ENCODE results near the gene GPT2. TPM values are rescaled to one million over a fixed set of nuclear protein-coding genes. Genes with fewer than 3 reads are reported as not detected.

Gene GPT2
- total RNA-seq, 1 experiment from 2014 or later: 12.7 TPM

- no peak for DNase-seq (ENCODE audit: low read depth, low spot score)
- no peaks in the 10 kb centered on the region for H3K36me3 ChIP-seq (ENCODE audit: control insufficient read depth, insufficient read depth, low read length)
- in situ Hi-C loops (cut with HindIII; ENCODE audit: low pct_unique_long_range_greater_than_20kb, low sequenced_read_pairs): no loop called here
- ChIA-PET CTCF (interaction anchor here (0.6 kb wide), 1 partner anchor 216 kb away, joined by 3 read pairs; no protein-coding TSS in a partner anchor), POLR2A (no interaction called here)
- TF ChIP-seq REST (IDR thresholded peaks at IDR 0.05; ENCODE audit: insufficient read depth in 1 of 2, low read depth in 2 of 2, low read length in 1 of 2) (no peak), SIN3A (IDR thresholded peaks at IDR 0.05; ENCODE audit: borderline replicate concordance, insufficient read depth, low read depth, low read length) (no peak), POLR2AphosphoS5 (IDR thresholded peaks at IDR 0.05; ENCODE audit: low read depth, low read length) (no peak), TCF7L2 (IDR thresholded peaks at IDR 0.05; ENCODE audit: low read depth, low read length) (no peak)
- TF ChIP-seq, protein P1, sequence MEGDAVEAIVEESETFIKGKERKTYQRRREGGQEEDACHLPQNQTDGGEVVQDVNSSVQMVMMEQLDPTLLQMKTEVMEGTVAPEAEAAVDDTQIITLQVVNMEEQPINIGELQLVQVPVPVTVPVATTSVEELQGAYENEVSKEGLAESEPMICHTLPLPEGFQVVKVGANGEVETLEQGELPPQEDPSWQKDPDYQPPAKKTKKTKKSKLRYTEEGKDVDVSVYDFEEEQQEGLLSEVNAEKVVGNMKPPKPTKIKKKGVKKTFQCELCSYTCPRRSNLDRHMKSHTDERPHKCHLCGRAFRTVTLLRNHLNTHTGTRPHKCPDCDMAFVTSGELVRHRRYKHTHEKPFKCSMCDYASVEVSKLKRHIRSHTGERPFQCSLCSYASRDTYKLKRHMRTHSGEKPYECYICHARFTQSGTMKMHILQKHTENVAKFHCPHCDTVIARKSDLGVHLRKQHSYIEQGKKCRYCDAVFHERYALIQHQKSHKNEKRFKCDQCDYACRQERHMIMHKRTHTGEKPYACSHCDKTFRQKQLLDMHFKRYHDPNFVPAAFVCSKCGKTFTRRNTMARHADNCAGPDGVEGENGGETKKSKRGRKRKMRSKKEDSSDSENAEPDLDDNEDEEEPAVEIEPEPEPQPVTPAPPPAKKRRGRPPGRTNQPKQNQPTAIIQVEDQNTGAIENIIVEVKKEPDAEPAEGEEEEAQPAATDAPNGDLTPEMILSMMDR (IDR thresholded peaks at IDR 0.05): no peak
- no peak overlapping the region for H3K27ac ChIP-seq (ENCODE audit: low read length)
- no peaks in the 10 kb centered on the region for H3K4me1 ChIP-seq (ENCODE audit: control insufficient read depth, insufficient read depth, low read length)
- no peak overlapping the region for H3K4me3 ChIP-seq (ENCODE audit: low read depth in 2 of 2, low read length in 2 of 2)
- H3K27me3 ChIP-seq (ENCODE audit: control insufficient read depth, insufficient read depth, low read length): 0 out of 2 replicates have a peak, but pooled peaks cover 2% of the 10 kb centered on the region
- intact Hi-C loops (cut with micrococcal nuclease; ENCODE audit: unreplicated experiment): no loop called here
- no peak for ATAC-seq
- H3K9me3 ChIP-seq (ENCODE audit: control insufficient read depth, insufficient read depth, low read depth, low read length): no peaks in the 10 kb centered on the region
- BruUV-seq (replicated peaks): no TSS peak
These were observed 8.9 kb upstream of the GPT2 start for GRCh38 chr16:46875243-46875642.

- Histone ChIP-seq H3K27me3 (ENCODE audit: control insufficient read depth, insufficient read depth, low read length) (0 out of 2 replicates have a peak, but pooled peaks cover 2% of the 10 kb centered on the region), H3K9me3 (ENCODE audit: control insufficient read depth, insufficient read depth, low read depth, low read length) (no peaks in the 10 kb centered on the region), H3K36me3 (ENCODE audit: control insufficient read depth, insufficient read depth, low read length) (no peaks in the 10 kb centered on the region), H3K4me3 (ENCODE audit: low read depth in 2 of 2, low read length in 2 of 2) (no peak overlapping the region), H3K27ac (ENCODE audit: low read length) (no peak overlapping the region), H3K4me1 (ENCODE audit: control insufficient read depth, insufficient read depth, low read length) (peaks cover 6% of the 10 kb centered on the region)
- POLR2A ChIA-PET: no interaction called here
- TF ChIP-seq TCF7L2 (IDR thresholded peaks at IDR 0.05; ENCODE audit: low read depth, low read length) (no peak), POLR2AphosphoS5 (IDR thresholded peaks at IDR 0.05; ENCODE audit: low read depth, low read length) (no peak), REST (IDR thresholded peaks at IDR 0.05; ENCODE audit: insufficient read depth in 1 of 2, low read depth in 2 of 2, low read length in 1 of 2) (no peak), SIN3A (IDR thresholded peaks at IDR 0.05; ENCODE audit: borderline replicate concordance, insufficient read depth, low read depth, low read length) (no peak)
- TF ChIP-seq, protein P1 (IDR thresholded peaks at IDR 0.05): no peak
- CTCF ChIA-PET: no interaction called here
- in situ Hi-C loops (cut with HindIII; ENCODE audit: low pct_unique_long_range_greater_than_20kb, low sequenced_read_pairs): no loop called here
- ATAC-seq (no peak), DNase-seq (ENCODE audit: low read depth, low spot score) (no peak)
- BruUV-seq (replicated peaks): no TSS peak
- intact Hi-C loops (cut with micrococcal nuclease; ENCODE audit: unreplicated experiment): no loop called here
These were observed 1.7 kb upstream of the GPT2 start for GRCh38 chr16:46882304-46882939.
